Astrocyte of the spinal cord (primary cell): ENCODE results near the gene BMPR1A.
A peak's percentile ranks its signal among the peaks of the same experiment; 100 is the strongest.

ENCODE experiments used
- DNase-seq: peaks from one replicate; pipeline ENCODE4 v3.0.0; 2011; ENCODE audit warnings: low read depth, low spot score
- H3K4me3 ChIP-seq: 2 replicates; pipeline ENCODE4 v1.5.1; 2011; ENCODE audit warnings: low read depth, mild to moderate bottlenecking, low read length, moderate library complexity
- CTCF ChIP-seq: IDR thresholded peaks from 2 replicates; pipeline ENCODE4 v1.5.1; 2012; ENCODE audit warnings: low read depth, mild to moderate bottlenecking, low read length, inconsistent platforms
- in situ Hi-C: cut with HindIII; loops from 2 replicates; pipeline ENCODE4 v1.10.0; 2017; ENCODE audit warnings: low sequenced_read_pairs

Gene BMPR1A

GRCh38 chr10:86958901-86959736, 202.7 kb downstream of the BMPR1A start:
- no peak for TF ChIP-seq CTCF
- H3K4me3 ChIP-seq: no peak overlapping the region
- peak; percentile 62 for DNase-seq
- in situ Hi-C loops: no loop called here

GRCh38 chr10:86959737-86960002, 203.3 kb downstream of the BMPR1A start:
- in situ Hi-C loops: no loop called here
- no peak overlapping the region for H3K4me3 ChIP-seq
- no peak for DNase-seq
- no peak for TF ChIP-seq CTCF

- in situ Hi-C loops: no loop called here
- peak; percentile 88 for TF ChIP-seq CTCF
- DNase-seq: peak; percentile 44
- no peak overlapping the region for H3K4me3 ChIP-seq
Measured at GRCh38 chr10:86960003-86960862, 203.8 kb downstream of the BMPR1A start.

GRCh38 chr10:86960863-86961434, 204.5 kb downstream of the BMPR1A start:
- TF ChIP-seq CTCF: no peak
- in situ Hi-C loops: no loop called here
- H3K4me3 ChIP-seq: no peak overlapping the region
- DNase-seq: no peak

GRCh38 chr10:86961481-86962091, 205.2 kb downstream of the BMPR1A start:
- H3K4me3 ChIP-seq: no peak overlapping the region
- in situ Hi-C loops: no loop called here
- no peak for DNase-seq
- no peak for TF ChIP-seq CTCF
